ENCODE data around the gene THSD7A. TPM values are rescaled to one million over a fixed set of nuclear protein-coding genes. Genes with fewer than 3 reads are reported as not detected.

Gene THSD7A
- total and polyA plus RNA-seq, 2 of the 8 experiments (the other 6 are each of a cell fraction or from before 2014, with no cell fraction given): 0.44 to 1.2 TPM

DNA sequence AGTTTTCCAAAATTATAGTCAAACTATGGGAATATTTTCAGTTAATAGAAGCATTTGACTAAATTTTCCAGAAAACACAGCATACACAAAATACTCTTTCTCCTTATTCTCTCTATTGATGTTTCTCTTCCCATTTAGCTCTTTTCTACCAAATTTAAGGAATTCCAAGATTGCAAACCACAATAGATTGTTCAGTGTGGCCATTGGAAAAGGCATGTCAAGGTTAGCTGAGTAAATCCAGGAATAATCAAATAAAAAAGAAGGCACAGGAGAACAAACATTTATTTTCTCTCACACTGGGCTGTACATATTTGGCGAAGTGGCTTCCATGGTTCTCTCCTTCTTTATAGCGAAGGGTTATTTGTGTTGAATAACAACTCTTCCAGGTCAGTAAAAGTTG lies 117.3 kb downstream of the THSD7A start:
- no peak overlapping the region for H3K23ac ChIP-seq (ENCODE audit: insufficient read length)
- 81% methylated on average over 2 of the region's 2 CpGs; no CpG with 5 or more reads in 1 of the 2 experiments for WGBS, 2 experiments (ENCODE audit: extremely low coverage in 1 of 2, insufficient coverage in 1 of 2, insufficient read length in 1 of 2, insufficient replicate concordance in 2 of 2, low coverage in 1 of 2, low lambda C conversion rate in 2 of 2, missing lambda C conversion rate in 1 of 2)
- TF ChIP-seq TCF12 (IDR thresholded peaks at IDR 0.05; ENCODE audit: low read depth, low read length) (no peak), ASH2L (IDR thresholded peaks at IDR 0.05; ENCODE audit: low read length) (no peak), TBP (IDR thresholded peaks at IDR 0.05; ENCODE audit: low read depth, low read length) (no peak), CBX5 (IDR thresholded peaks at IDR 0.05; ENCODE audit: low read depth, low read length) (no peak), SIX5 (IDR thresholded peaks at IDR 0.05; ENCODE audit: low read depth, low read length) (no peak), TEAD4 (IDR thresholded peaks at IDR 0.05; ENCODE audit: low read depth, low read length) (no peak), JUN (IDR thresholded peaks at IDR 0.05; ENCODE audit: low read depth, low read length) (no peak), SIN3A (conservative IDR thresholded peaks at IDR 0.05 in 1 of 2, IDR thresholded peaks at IDR 0.05 in 1 of 2; ENCODE audit: low read depth in 1 of 2, low read length in 2 of 2) (no peak), TAF7 (optimal IDR thresholded peaks at IDR 0.05; ENCODE audit: borderline replicate concordance, low read depth, low read length) (no peak), JUND (IDR thresholded peaks at IDR 0.05; ENCODE audit: low read length) (no peak), SP4 (IDR thresholded peaks at IDR 0.05; ENCODE audit: low read length) (no peak), RFX5 (IDR thresholded peaks at IDR 0.05; ENCODE audit: borderline replicate concordance, low read depth, low read length) (no peak)

More for the DNA sequence above, 117.3 kb downstream of the THSD7A start:
- ChIA-PET CTCF (ENCODE audit: partially characterized antibody) (interaction anchor here (1.0 kb wide), 1 partner anchor 13 kb away, joined by 3 read pairs; no protein-coding TSS in a partner anchor), POLR2A (ENCODE audit: partially characterized antibody) (no interaction called here)
- Histone ChIP-seq H3K79me1 (ENCODE audit: low read depth, low read length) (no peaks in the 10 kb centered on the region), H3K9ac (replicated peaks in 1 of 4; ENCODE audit: extremely low read depth in 1 of 4, low read depth in 3 of 4, low read length in 3 of 4) (no peak overlapping the region), H3K4me3 (ENCODE audit: extremely low read depth in 1 of 4, insufficient read depth in 2 of 4, low read depth in 3 of 4, low read length in 4 of 4) (no peak overlapping the region), H2AFZ (ENCODE audit: low read length) (no peak overlapping the region), H2BK20ac (ENCODE audit: low read length) (no peak overlapping the region), H3K56ac (replicated peaks; ENCODE audit: insufficient read length, low read depth, low read length) (no peak overlapping the region), H3K36me3 (ENCODE audit: control insufficient read depth in 2 of 4, insufficient read depth in 4 of 4, low read length in 3 of 4) (no peaks in the 10 kb centered on the region), H4K91ac (replicated peaks; ENCODE audit: insufficient read length, low read length) (no peak overlapping the region), H3K79me2 (ENCODE audit: control insufficient read depth in 1 of 2, insufficient read depth in 2 of 2, low read length in 2 of 2) (no peaks in the 10 kb centered on the region), H3K9me3 (ENCODE audit: insufficient read depth in 2 of 2, low read depth in 1 of 2, low read length in 1 of 2) (no peaks in the 10 kb centered on the region), H3K4me2 (ENCODE audit: insufficient read depth in 1 of 2, low read depth in 2 of 2, low read length in 2 of 2) (no peak overlapping the region), H2BK5ac (ENCODE audit: low read depth, low read length) (no peak overlapping the region), H3K27ac (ENCODE audit: low read depth, low read length) (no peak overlapping the region), H3K18ac (ENCODE audit: extremely low read depth, low read length) (no peak overlapping the region), H4K5ac (ENCODE audit: insufficient read length, low read depth, low read length) (peak overlapping the region; percentile 46), H3K23me2 (ENCODE audit: low read depth, low read length) (no peaks in the 10 kb centered on the region), H3K4me1 (replicated peaks in 1 of 4; ENCODE audit: control insufficient read depth in 3 of 4, insufficient read depth in 4 of 4, low read length in 3 of 4) (peaks cover 0 to 2% (median 0%) of the 10 kb centered on the region in 4 experiments; a peak in 1 of 7 replicates), H4K8ac (ENCODE audit: extremely low read depth, insufficient read depth, low read length) (no peak overlapping the region), H3K14ac (ENCODE audit: insufficient read length) (no peak overlapping the region), H3K27me3 (replicated peaks in 1 of 4; ENCODE audit: control insufficient read depth in 3 of 4, extremely low read depth in 1 of 4, insufficient read depth in 3 of 4, low read length in 3 of 4) (peaks cover 0 to 1% (median 0%) of the 10 kb centered on the region in 4 experiments; a peak in 1 of 7 replicates), H2BK12ac (ENCODE audit: low read depth, low read length) (no peak overlapping the region), H2BK15ac (ENCODE audit: low read length) (no peak overlapping the region), H2BK120ac (replicated peaks; ENCODE audit: low read depth, low read length) (no peak overlapping the region), H2AK5ac (ENCODE audit: low read depth, low read length) (no peak overlapping the region), H4K20me1 (replicated peaks in 1 of 2; ENCODE audit: control insufficient read depth in 1 of 2, insufficient read depth in 2 of 2, low read length in 2 of 2) (no peaks in the 10 kb centered on the region), H3K4ac (replicated peaks; ENCODE audit: insufficient read length, low read depth, low read length) (no peak overlapping the region)
- DNase-seq (ENCODE audit: low read depth in 1 of 2, low spot score in 2 of 2) (no peak), FAIRE-seq (no peak)

Data from H1 (cell line).